Measurements from ENCODE around the gene TAAR1.

DNA sequence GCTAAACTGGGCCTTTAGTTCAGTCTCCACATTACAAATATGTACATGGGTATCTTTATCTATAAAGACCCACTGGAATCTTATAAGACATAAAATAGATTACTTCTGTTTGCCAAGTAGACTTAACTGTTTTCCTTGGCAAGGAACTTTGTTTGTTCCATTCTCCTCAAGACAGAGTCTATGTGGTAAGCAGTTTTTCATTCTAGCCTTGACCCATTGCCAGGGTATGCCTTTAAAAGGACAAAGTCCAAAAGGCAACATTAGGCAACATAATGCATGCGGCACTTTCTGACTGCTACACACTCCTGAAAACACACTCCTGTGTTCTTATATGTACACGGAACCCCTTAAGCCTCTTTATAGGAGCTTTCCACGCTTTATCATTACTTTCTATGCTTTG lies 34.5 kb upstream of the TAAR1 start:
- no peak for TF ChIP-seq EZH2phosphoT487 (IDR thresholded peaks at IDR 0.05; ENCODE audit: low read depth)
- TF ChIP-seq, protein P1, sequence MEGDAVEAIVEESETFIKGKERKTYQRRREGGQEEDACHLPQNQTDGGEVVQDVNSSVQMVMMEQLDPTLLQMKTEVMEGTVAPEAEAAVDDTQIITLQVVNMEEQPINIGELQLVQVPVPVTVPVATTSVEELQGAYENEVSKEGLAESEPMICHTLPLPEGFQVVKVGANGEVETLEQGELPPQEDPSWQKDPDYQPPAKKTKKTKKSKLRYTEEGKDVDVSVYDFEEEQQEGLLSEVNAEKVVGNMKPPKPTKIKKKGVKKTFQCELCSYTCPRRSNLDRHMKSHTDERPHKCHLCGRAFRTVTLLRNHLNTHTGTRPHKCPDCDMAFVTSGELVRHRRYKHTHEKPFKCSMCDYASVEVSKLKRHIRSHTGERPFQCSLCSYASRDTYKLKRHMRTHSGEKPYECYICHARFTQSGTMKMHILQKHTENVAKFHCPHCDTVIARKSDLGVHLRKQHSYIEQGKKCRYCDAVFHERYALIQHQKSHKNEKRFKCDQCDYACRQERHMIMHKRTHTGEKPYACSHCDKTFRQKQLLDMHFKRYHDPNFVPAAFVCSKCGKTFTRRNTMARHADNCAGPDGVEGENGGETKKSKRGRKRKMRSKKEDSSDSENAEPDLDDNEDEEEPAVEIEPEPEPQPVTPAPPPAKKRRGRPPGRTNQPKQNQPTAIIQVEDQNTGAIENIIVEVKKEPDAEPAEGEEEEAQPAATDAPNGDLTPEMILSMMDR (IDR thresholded peaks at IDR 0.05; ENCODE audit: low read depth, low read length), result no peak
